H1 (cell line): Measurements from ENCODE around the gene CENPB.

ENCODE experiments used
- EGR1 ChIP-seq: IDR thresholded peaks from 2 replicates; pipeline ENCODE4 v1.6.1; 2011; ENCODE audit warnings: low read depth, low read length, borderline replicate concordance
- EZH2 ChIP-seq: fragments of 200-600 bp; sonication (generic); IDR thresholded peaks from 2 replicates; pipeline ENCODE4 v1.7.1; 2012; ENCODE audit warnings: low read depth, mild to moderate bottlenecking, moderate library complexity, low read length, inconsistent platforms; ENCODE audit not compliant: severe bottlenecking
- JUND ChIP-seq: IDR thresholded peaks from 2 replicates; pipeline ENCODE4 v1.6.1; 2011; ENCODE audit warnings: mild to moderate bottlenecking, improper control_type of control experiment, low read length
- MAFK ChIP-seq: IDR thresholded peaks from 2 replicates; pipeline ENCODE4 v1.6.1; 2012; ENCODE audit warnings: low read depth, mild to moderate bottlenecking, improper control_type of control experiment, low read length
- POLR2A ChIP-seq, 2 experiments: IDR thresholded peaks; 1 replicate in 1 of 2; 2 replicates in 1 of 2; pipeline ENCODE4 v1.6.1; 2011; ENCODE audit warnings: low read depth in 2 of 2, low read length in 2 of 2, mild to moderate bottlenecking in 2 of 2; ENCODE audit errors: control extremely low read depth in 1 of 2
- POLR2AphosphoS5 ChIP-seq: IDR thresholded peaks from 2 replicates; pipeline ENCODE4 v1.6.1; 2011; ENCODE audit warnings: low read depth, low read length
- YY1 ChIP-seq: IDR thresholded peaks from 2 replicates; pipeline ENCODE4 v1.6.1; 2011; ENCODE audit warnings: low read depth, mild to moderate bottlenecking, low read length
- TF ChIP-seq, protein P1 (sequence below): IDR thresholded peaks from 2 replicates; pipeline ENCODE4 v1.6.1; 2012; ENCODE audit warnings: inconsistent platforms
- TF ChIP-seq, protein P2 (sequence below), 3 experiments: IDR thresholded peaks; 1 replicate in 2 of 3; 2 replicates in 1 of 3; pipeline versions ENCODE4 v1.5.1 to v1.6.1; 2011; ENCODE audit warnings: low read length in 3 of 3, mild to moderate bottlenecking in 3 of 3, inconsistent platforms in 2 of 3, low read depth in 1 of 3, moderate library complexity in 1 of 3; ENCODE audit not compliant: insufficient read depth in 1 of 3; ENCODE audit errors: control extremely low read depth in 1 of 3

DNA sequence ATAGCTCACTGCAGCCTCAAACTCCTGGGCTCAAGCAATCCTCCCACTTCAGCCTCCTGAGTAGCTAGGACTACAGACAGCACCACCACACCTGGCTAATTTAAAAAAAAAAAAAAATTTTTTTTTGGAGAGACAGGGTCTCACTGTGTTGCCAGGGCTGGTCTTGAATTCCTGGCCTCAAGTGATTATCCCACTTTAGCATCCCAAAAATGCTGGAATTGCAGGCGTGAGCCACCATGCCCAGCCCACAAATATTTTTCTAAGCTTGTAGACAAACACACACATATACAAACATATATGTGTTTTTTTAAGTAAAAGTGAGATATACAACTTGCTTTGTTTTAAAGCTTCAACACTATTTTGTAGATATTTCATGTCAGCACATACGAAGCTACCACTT lies 43.3 kb downstream of the CENPB start:
- no peak for TF ChIP-seq MAFK
- no peak for TF ChIP-seq EZH2
- no peak for TF ChIP-seq EGR1
- no peak for TF ChIP-seq JUND
- TF ChIP-seq, protein P1, sequence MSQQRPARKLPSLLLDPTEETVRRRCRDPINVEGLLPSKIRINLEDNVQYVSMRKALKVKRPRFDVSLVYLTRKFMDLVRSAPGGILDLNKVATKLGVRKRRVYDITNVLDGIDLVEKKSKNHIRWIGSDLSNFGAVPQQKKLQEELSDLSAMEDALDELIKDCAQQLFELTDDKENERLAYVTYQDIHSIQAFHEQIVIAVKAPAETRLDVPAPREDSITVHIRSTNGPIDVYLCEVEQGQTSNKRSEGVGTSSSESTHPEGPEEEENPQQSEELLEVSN, result no peak
- no peak for TF ChIP-seq POLR2A (IDR thresholded peaks at IDR 0.05; ENCODE audit: control extremely low read depth in 1 of 2, low read depth in 2 of 2, low read length in 2 of 2)
- TF ChIP-seq, protein P2, sequence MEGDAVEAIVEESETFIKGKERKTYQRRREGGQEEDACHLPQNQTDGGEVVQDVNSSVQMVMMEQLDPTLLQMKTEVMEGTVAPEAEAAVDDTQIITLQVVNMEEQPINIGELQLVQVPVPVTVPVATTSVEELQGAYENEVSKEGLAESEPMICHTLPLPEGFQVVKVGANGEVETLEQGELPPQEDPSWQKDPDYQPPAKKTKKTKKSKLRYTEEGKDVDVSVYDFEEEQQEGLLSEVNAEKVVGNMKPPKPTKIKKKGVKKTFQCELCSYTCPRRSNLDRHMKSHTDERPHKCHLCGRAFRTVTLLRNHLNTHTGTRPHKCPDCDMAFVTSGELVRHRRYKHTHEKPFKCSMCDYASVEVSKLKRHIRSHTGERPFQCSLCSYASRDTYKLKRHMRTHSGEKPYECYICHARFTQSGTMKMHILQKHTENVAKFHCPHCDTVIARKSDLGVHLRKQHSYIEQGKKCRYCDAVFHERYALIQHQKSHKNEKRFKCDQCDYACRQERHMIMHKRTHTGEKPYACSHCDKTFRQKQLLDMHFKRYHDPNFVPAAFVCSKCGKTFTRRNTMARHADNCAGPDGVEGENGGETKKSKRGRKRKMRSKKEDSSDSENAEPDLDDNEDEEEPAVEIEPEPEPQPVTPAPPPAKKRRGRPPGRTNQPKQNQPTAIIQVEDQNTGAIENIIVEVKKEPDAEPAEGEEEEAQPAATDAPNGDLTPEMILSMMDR (IDR thresholded peaks at IDR 0.05; ENCODE audit: control extremely low read depth in 1 of 3, insufficient read depth in 1 of 3, low read depth in 1 of 3, low read length in 3 of 3), result no peak
- no peak for TF ChIP-seq YY1
- TF ChIP-seq POLR2AphosphoS5, result no peak
